ENCODE data around the gene CHL1. TPM values are rescaled to one million over a fixed set of nuclear protein-coding genes. Genes with fewer than 3 reads are reported as not detected.

Gene CHL1
- total and polyA plus RNA-seq, 8 donors: 0.23 to 3.4 (median 2.0) TPM

- Histone ChIP-seq H3K27me3 (no peaks in the 10 kb centered on the region), H3K4me3 (no peak overlapping the region), H3K9me3 (no peaks in the 10 kb centered on the region), H3K27ac (no peak overlapping the region), H3K4me1 (no peaks in the 10 kb centered on the region), H3K36me3 (no peaks in the 10 kb centered on the region)
- no peak for DNase-seq
- intact Hi-C loops (cut with DNase I): no loop called here
- ATAC-seq: no peak
- WGBS, 2 donors: 53 to 63% methylated on average over 5 of the region's 5 CpGs
- FAIRE-seq: no peak
- TF ChIP-seq CTCF (IDR thresholded peaks at IDR 0.05): no peak
These were observed 244.3 kb downstream of the CHL1 start for GRCh38 chr3:440826-441225.

GRCh38 chr3:445960-446359 lies 249.4 kb downstream of the CHL1 start:
- no peak for ATAC-seq
- no peak for TF ChIP-seq CTCF (IDR thresholded peaks at IDR 0.05)
- no peak overlapping the region for H3K4me3 ChIP-seq
- no peak for DNase-seq
- 47 to 52% methylated on average over 2 of the region's 2 CpGs for WGBS, 2 donors
- H3K27me3 ChIP-seq: no peaks in the 10 kb centered on the region
- H3K36me3 ChIP-seq: no peaks in the 10 kb centered on the region
- H3K4me1 ChIP-seq: no peaks in the 10 kb centered on the region
- no peak for FAIRE-seq
- intact Hi-C loops (cut with DNase I): no loop called here
- H3K27ac ChIP-seq: no peak overlapping the region
- no peaks in the 10 kb centered on the region for H3K9me3 ChIP-seq

- no peak for FAIRE-seq
- WGBS, 2 donors: 73 to 84% methylated on average over 5 of the region's 5 CpGs
These were observed 251.1 kb downstream of the CHL1 start for GRCh38 chr3:447671-448070.

GRCh38 chr3:449711-450110 lies 253.1 kb downstream of the CHL1 start:
- Histone ChIP-seq H3K4me3 (no peak overlapping the region), H3K27ac (no peak overlapping the region), H3K27me3 (no peaks in the 10 kb centered on the region), H3K9me3 (no peaks in the 10 kb centered on the region), H3K36me3 (no peaks in the 10 kb centered on the region), H3K4me1 (no peaks in the 10 kb centered on the region)
- FAIRE-seq (no peak), ATAC-seq (no peak), DNase-seq (no peak)
- no peak for TF ChIP-seq CTCF (IDR thresholded peaks at IDR 0.05)
- intact Hi-C loops (cut with DNase I): no loop called here
- 69 to 84% methylated on average over 4 of the region's 4 CpGs for WGBS, 2 donors

More at GRCh38 chr3:447671-448070, 251.1 kb downstream of the CHL1 start:
- DNase-seq: no peak
- TF ChIP-seq CTCF (IDR thresholded peaks at IDR 0.05): no peak
- H3K4me3 ChIP-seq: no peak overlapping the region
- no peaks in the 10 kb centered on the region for H3K36me3 ChIP-seq
- H3K4me1 ChIP-seq: no peaks in the 10 kb centered on the region
- H3K27me3 ChIP-seq: no peaks in the 10 kb centered on the region
- ATAC-seq: no peak
- H3K9me3 ChIP-seq: no peaks in the 10 kb centered on the region
- H3K27ac ChIP-seq: no peak overlapping the region
- intact Hi-C loops (cut with DNase I): no loop called here

GRCh38 chr3:452221-452620 lies 255.7 kb downstream of the CHL1 start:
- no peak for TF ChIP-seq CTCF (IDR thresholded peaks at IDR 0.05)
- Histone ChIP-seq H3K4me1 (no peaks in the 10 kb centered on the region), H3K27ac (no peak overlapping the region), H3K36me3 (no peaks in the 10 kb centered on the region), H3K27me3 (peaks cover 0 to 5% (median 0%) of the 10 kb centered on the region in 4 donors), H3K9me3 (no peaks in the 10 kb centered on the region), H3K4me3 (no peak overlapping the region)
- DNase-seq (no peak), FAIRE-seq (no peak), ATAC-seq (no peak)
- intact Hi-C loops (cut with DNase I): no loop called here
- 38 to 72% methylated on average over 2 of the region's 2 CpGs for WGBS, 2 donors
